Mucosa of stomach (tissue), 1 donor: ENCODE data around the gene UNC5C.
"Not testable (repeated sequence)": the region's sequence is repeated elsewhere in the genome, so short reads cannot be mapped to it uniquely, and the experiment has no call there.

Experiments used
- H3K27me3 ChIP-seq: one replicate; pipeline ENCODE4 v1.7.0; 2013; ENCODE audit warnings: mild to moderate bottlenecking, low read length; ENCODE audit not compliant: control insufficient read depth, insufficient read depth
- H3K36me3 ChIP-seq: one replicate; pipeline ENCODE4 v1.7.0; 2013; ENCODE audit warnings: low read length; ENCODE audit not compliant: control insufficient read depth, insufficient read depth
- H3K4me1 ChIP-seq: one replicate; pipeline ENCODE4 v1.7.0; 2013; ENCODE audit warnings: mild to moderate bottlenecking, low read length; ENCODE audit not compliant: control insufficient read depth, insufficient read depth
- H3K4me3 ChIP-seq: one replicate; pipeline ENCODE4 v1.7.0; 2013; ENCODE audit warnings: low read length
- H3K9ac ChIP-seq: one replicate; pipeline ENCODE4 v1.7.0; 2013; ENCODE audit warnings: mild to moderate bottlenecking, low read length, moderate library complexity
- H3K9me3 ChIP-seq: one replicate; pipeline ENCODE4 v1.7.0; 2013; ENCODE audit warnings: mild to moderate bottlenecking, low read length, moderate library complexity; ENCODE audit not compliant: control insufficient read depth
- donor health status: Pancreatic carcinoma.

UNC5C gene

DNA sequence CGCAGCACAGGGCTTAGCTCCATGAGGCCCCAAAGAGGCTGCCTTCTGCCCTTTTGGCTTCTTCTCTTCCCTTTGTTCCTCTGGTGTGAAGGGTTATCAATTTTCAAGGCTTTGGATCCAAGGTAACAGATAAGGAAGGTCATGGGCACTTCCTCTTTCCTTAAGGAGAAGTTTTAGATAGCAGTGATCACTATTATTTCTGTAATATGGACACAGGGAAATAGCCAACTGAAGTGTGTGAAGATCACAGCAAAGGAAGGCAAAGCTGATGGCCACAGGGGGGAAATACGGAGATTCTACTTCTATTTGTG is 366.8 kb downstream of the UNC5C start:
- H3K9ac ChIP-seq, result no peak overlapping the region
- no peaks in the 10 kb centered on the region for H3K9me3 ChIP-seq
- H3K4me1 ChIP-seq, result no peaks in the 10 kb centered on the region

DNA sequence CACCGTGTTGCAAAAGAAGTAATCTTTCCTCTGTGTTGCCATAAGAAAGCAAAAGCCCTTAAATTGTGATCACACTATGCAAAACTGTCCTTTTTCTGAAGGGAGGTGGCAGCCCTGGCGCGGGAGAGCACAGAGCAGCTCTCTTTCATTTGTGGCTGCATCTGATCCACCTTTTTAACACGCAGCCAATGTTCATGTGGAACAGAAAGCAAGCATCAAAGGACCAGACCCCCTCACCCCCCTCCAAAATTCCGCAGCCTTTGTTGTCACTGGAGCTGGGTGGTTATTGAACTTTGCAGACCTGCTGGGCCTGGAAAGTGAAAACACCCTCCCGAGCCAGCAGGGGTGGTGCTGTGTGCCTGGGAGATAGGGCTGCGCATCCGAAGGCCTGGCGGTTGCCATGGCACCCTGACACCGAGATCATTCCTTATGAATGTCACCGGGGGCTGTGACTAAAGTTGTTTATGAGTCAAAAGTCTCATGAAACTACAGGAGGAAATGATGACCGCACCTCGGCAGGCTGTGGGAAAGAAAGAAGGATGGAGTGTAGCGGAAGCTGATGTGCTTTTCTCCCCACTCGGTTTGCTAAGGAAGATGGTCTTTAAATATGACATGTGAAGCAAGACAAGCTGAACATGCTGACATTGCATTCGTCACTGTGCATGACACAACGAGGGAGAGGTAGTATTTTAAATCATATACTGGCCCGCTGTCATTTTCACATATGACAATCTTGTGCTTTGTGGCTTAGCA is 367.4 kb downstream of the UNC5C start:
- Histone ChIP-seq H3K9ac (no peak overlapping the region), H3K27me3 (no peaks in the 10 kb centered on the region), H3K4me1 (no peaks in the 10 kb centered on the region), H3K36me3 (no peaks in the 10 kb centered on the region), H3K9me3 (no peaks in the 10 kb centered on the region), H3K4me3 (no peak overlapping the region)

More for the DNA sequence above, 366.8 kb downstream of the UNC5C start:
- Histone ChIP-seq H3K36me3 (no peaks in the 10 kb centered on the region), H3K27me3 (no peaks in the 10 kb centered on the region), H3K4me3 (no peak overlapping the region)

GRCh38 chr4:95180531-95181242 is 368.1 kb downstream of the UNC5C start:
- Histone ChIP-seq H3K4me1 (no peaks in the 10 kb centered on the region), H3K36me3 (no peaks in the 10 kb centered on the region), H3K27me3 (no peaks in the 10 kb centered on the region), H3K9me3 (no peaks in the 10 kb centered on the region), H3K9ac (no peak overlapping the region), H3K4me3 (no peak overlapping the region)

DNA sequence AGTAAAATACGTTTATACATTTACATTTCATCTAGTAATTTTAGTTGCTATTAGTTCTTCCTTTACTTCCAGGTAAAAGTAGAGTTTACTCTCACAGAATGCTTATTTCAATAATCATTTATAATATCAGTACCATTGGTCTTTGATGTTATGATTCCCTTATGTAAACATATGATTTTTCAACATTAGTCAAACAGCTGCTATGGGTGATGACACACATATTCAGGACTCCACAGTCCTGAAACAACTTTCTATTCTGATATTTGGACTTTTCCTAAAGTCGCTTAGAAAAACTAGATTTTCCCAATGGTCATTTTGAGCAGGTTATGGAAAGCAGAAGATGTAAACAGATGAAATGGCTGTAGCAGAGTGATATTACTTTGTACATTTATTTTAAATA is 369.8 kb downstream of the UNC5C start:
- Histone ChIP-seq H3K27me3 (no peaks in the 10 kb centered on the region), H3K36me3 (no peaks in the 10 kb centered on the region), H3K9me3 (no peaks in the 10 kb centered on the region), H3K4me3 (no peak overlapping the region), H3K4me1 (no peaks in the 10 kb centered on the region), H3K9ac (no peak overlapping the region)

DNA sequence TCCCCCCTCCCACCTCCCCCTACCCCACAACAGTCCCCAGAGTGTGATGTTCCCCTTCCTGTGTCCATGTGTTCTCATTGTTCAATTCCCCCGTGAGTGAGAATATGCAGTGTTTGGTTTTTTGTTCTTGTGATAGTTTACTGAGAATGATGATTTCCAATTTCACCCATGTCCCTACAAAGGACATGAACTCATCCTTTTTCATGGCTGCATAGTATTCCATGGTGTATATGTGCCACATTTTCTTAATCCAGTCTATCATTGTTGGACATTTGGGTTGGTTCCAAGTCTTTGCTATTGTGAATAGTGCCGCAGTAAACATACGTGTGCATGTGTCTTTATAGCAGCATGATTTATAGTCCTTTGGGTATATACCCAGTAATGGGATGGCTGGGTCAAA is 377.4 kb downstream of the UNC5C start:
- H3K4me3 ChIP-seq, H3K36me3 ChIP-seq, H3K9ac ChIP-seq: not testable (repeated sequence)

DNA sequence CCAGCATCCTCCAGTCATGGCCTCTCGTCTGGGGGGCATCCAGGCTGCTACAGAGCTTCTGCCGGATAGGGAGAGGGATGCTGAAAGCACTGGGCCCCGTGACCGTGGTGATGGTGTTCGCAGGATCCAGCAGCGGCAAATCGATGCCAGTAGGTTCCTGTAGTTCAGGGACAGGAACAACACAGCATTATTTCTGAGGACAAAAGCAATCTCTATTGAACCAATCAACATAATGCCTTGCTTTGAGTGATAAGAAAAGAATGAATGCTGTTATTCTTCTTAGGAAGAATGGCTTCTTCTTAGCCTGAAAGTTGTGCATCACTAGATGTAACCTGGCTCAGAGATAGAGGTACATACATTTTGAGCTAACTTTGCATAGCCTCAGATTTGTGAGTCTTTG is 378.6 kb downstream of the UNC5C start:
- H3K4me1 ChIP-seq, result no peaks in the 10 kb centered on the region
- no peak overlapping the region for H3K4me3 ChIP-seq
- H3K9ac ChIP-seq, result no peak overlapping the region
- H3K9me3 ChIP-seq, result no peaks in the 10 kb centered on the region
- H3K27me3 ChIP-seq, result no peaks in the 10 kb centered on the region
- no peaks in the 10 kb centered on the region for H3K36me3 ChIP-seq

More for the DNA sequence above, 377.4 kb downstream of the UNC5C start:
- H3K4me1 ChIP-seq, H3K9me3 ChIP-seq, H3K27me3 ChIP-seq: not testable (repeated sequence)

DNA sequence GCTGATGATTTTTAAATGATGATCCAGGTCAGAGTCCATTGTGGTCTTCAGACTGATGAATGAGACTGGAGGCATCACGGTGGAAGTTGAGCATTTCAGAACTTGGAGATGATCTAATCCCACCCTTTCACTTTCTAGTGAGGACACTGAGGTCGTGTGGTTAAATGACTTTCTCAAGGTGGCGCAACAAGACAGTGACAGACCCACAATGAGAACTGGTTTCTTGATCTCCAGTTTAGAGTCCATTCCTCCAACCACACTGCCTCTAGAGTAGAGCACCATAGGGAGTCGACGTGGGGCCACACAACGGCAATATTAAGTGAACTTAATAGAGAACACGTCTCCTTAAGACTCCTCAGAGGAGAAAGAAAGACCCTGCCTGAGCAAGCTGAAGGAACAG is 381.0 kb downstream of the UNC5C start:
- Histone ChIP-seq H3K9me3 (no peaks in the 10 kb centered on the region), H3K4me1 (no peaks in the 10 kb centered on the region), H3K4me3 (no peak overlapping the region), H3K9ac (no peak overlapping the region), H3K36me3 (no peaks in the 10 kb centered on the region), H3K27me3 (no peaks in the 10 kb centered on the region)

DNA sequence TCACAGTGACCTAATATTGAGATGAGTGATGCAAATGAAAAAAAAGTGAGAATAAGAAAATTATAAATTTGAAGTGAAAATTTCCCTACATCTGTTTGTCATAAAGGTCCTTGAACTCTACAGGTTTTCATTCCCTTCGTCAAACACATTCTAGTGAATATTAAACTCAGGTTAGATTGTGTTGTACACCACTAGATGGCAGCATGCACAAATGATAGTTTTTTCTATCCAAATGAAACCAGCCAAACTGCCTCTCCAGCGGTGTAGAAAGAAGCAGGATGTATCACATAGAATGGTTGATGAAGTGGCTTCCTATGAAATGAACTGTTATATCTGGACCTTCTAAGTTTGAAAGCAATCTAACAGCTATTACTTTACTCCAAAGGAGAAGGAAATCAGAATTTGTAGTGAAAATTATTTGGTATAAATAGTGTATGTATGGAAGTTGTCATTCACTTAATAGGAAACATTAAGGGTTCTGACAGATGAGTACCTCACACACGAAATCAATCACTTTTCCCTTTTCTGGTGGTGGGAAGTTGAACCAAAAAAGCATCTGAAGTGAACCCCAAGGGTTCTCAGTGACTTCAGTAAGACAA is 382.7 kb downstream of the UNC5C start:
- no peak overlapping the region for H3K9ac ChIP-seq
- H3K27me3 ChIP-seq, result no peaks in the 10 kb centered on the region
- H3K4me3 ChIP-seq, result no peak overlapping the region
- H3K9me3 ChIP-seq, result no peaks in the 10 kb centered on the region
- no peaks in the 10 kb centered on the region for H3K36me3 ChIP-seq
- no peaks in the 10 kb centered on the region for H3K4me1 ChIP-seq

GRCh38 chr4:95162867-95163266 is 385.9 kb downstream of the UNC5C start:
- no peaks in the 10 kb centered on the region for H3K9me3 ChIP-seq
- no peaks in the 10 kb centered on the region for H3K4me1 ChIP-seq
- no peaks in the 10 kb centered on the region for H3K36me3 ChIP-seq
- no peak overlapping the region for H3K9ac ChIP-seq
- no peaks in the 10 kb centered on the region for H3K27me3 ChIP-seq
- H3K4me3 ChIP-seq, result no peak overlapping the region

GRCh38 chr4:95161781-95162469 is 386.8 kb downstream of the UNC5C start:
- H3K9ac ChIP-seq, result no peak overlapping the region
- no peaks in the 10 kb centered on the region for H3K36me3 ChIP-seq
- H3K27me3 ChIP-seq, result no peaks in the 10 kb centered on the region
- H3K4me1 ChIP-seq, result no peaks in the 10 kb centered on the region
- H3K4me3 ChIP-seq, result no peak overlapping the region
- no peaks in the 10 kb centered on the region for H3K9me3 ChIP-seq

- Histone ChIP-seq H3K4me3 (no peak overlapping the region), H3K9me3 (no peaks in the 10 kb centered on the region), H3K4me1 (no peaks in the 10 kb centered on the region), H3K9ac (no peak overlapping the region), H3K36me3 (no peaks in the 10 kb centered on the region), H3K27me3 (no peaks in the 10 kb centered on the region)
Measured at GRCh38 chr4:95159384-95159783, 389.4 kb downstream of the UNC5C start.

DNA sequence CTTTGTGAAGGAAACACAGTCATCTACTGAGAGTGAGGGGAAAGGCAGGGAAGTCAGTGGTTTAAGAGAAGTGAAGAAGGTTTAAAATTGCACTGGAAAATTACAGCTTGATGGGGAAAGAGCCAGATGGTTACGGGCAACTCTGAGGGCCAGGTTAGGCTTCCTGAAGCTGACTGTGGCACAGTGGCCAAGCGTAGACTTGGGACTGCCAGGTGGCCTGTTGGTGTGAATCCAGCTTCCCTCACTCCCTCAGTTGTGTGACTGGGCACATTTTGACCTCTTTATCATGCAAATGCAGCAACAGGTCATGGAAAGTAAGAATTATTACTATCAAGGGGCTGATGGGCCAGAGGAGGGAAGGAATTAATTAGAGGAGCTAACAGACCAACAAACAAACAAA is 390.1 kb downstream of the UNC5C start:
- Histone ChIP-seq H3K36me3 (no peaks in the 10 kb centered on the region), H3K27me3 (no peaks in the 10 kb centered on the region), H3K4me3 (no peak overlapping the region), H3K9ac (no peak overlapping the region), H3K9me3 (no peaks in the 10 kb centered on the region), H3K4me1 (no peaks in the 10 kb centered on the region)
